Rectal smooth muscle tissue (tissue), 1 donor: ENCODE data around the gene GMEB1.
"Not testable (repeated sequence)": the region's sequence is repeated elsewhere in the genome, so short reads cannot be mapped to it uniquely, and the experiment has no call there.

Source experiments
- H3K27ac ChIP-seq: one replicate; pipeline ENCODE4 v1.7.0; 2013; ENCODE audit warnings: low read depth, low read length, inconsistent platforms
- H3K27me3 ChIP-seq: one replicate; pipeline ENCODE4 v1.7.0; 2013; ENCODE audit warnings: low read length; ENCODE audit not compliant: control insufficient read depth, insufficient read depth
- H3K36me3 ChIP-seq: one replicate; pipeline ENCODE4 v1.7.0; 2013; ENCODE audit warnings: low read length; ENCODE audit not compliant: control insufficient read depth, insufficient read depth
- H3K4me1 ChIP-seq: one replicate; pipeline ENCODE4 v1.7.0; 2013; ENCODE audit warnings: low read length; ENCODE audit not compliant: control insufficient read depth, insufficient read depth
- H3K4me3 ChIP-seq: one replicate; pipeline ENCODE4 v1.7.0; 2013; ENCODE audit warnings: low read length
- H3K9ac ChIP-seq: one replicate; pipeline ENCODE4 v1.7.0; 2013; ENCODE audit warnings: low read length

Gene GMEB1

GRCh38 chr1:28653063-28653462, 15.5 kb upstream of the GMEB1 start:
- not testable (repeated sequence) for H3K27me3 ChIP-seq, H3K36me3 ChIP-seq, H3K4me1 ChIP-seq, H3K4me3 ChIP-seq, H3K9ac ChIP-seq, H3K27ac ChIP-seq

GRCh38 chr1:28653870-28654269, 14.7 kb upstream of the GMEB1 start:
- H3K4me1 ChIP-seq, H3K4me3 ChIP-seq, H3K9ac ChIP-seq, H3K27me3 ChIP-seq, H3K36me3 ChIP-seq, H3K27ac ChIP-seq: not testable (repeated sequence)

- H3K4me3 ChIP-seq, H3K27ac ChIP-seq, H3K9ac ChIP-seq, H3K27me3 ChIP-seq, H3K36me3 ChIP-seq, H3K4me1 ChIP-seq: not testable (repeated sequence)
Measured at GRCh38 chr1:28655448-28656311, 12.9 kb upstream of the GMEB1 start.

GRCh38 chr1:28656335-28656734, 12.2 kb upstream of the GMEB1 start:
- H3K27ac ChIP-seq, result no peak overlapping the region

GRCh38 chr1:28663871-28664470, 4.6 kb upstream of the GMEB1 start:
- Histone ChIP-seq H3K27ac (no peak overlapping the region), H3K36me3 (no peaks in the 10 kb centered on the region), H3K4me1 (peaks cover 6% of the 10 kb centered on the region), H3K9ac (no peak overlapping the region), H3K4me3 (no peak overlapping the region), H3K27me3 (no peaks in the 10 kb centered on the region)

More at GRCh38 chr1:28656335-28656734, 12.2 kb upstream of the GMEB1 start:
- H3K27me3 ChIP-seq, result no peaks in the 10 kb centered on the region
- H3K4me1 ChIP-seq, result no peaks in the 10 kb centered on the region
- H3K4me3 ChIP-seq, result no peak overlapping the region
- H3K36me3 ChIP-seq, result no peaks in the 10 kb centered on the region
- no peak overlapping the region for H3K9ac ChIP-seq

GRCh38 chr1:28666806-28667205, 1.8 kb upstream of the GMEB1 start:
- H3K4me3 ChIP-seq, result no peak overlapping the region
- no peak overlapping the region for H3K27ac ChIP-seq
- no peaks in the 10 kb centered on the region for H3K36me3 ChIP-seq
- H3K27me3 ChIP-seq, result no peaks in the 10 kb centered on the region
- peaks cover 10% of the 10 kb centered on the region for H3K4me1 ChIP-seq
- no peak overlapping the region for H3K9ac ChIP-seq

GRCh38 chr1:28668956-28669723, 556 bp downstream of the GMEB1 start:
- peaks cover 10% of the 10 kb centered on the region for H3K4me1 ChIP-seq
- H3K27me3 ChIP-seq, result no peaks in the 10 kb centered on the region

GRCh38 chr1:28671254-28671780, 2.7 kb downstream of the GMEB1 start:
- no peak overlapping the region for H3K27ac ChIP-seq
- no peaks in the 10 kb centered on the region for H3K36me3 ChIP-seq
- H3K27me3 ChIP-seq, result no peaks in the 10 kb centered on the region
- H3K9ac ChIP-seq, result no peak overlapping the region
- peaks cover 10% of the 10 kb centered on the region for H3K4me1 ChIP-seq
- no peak overlapping the region for H3K4me3 ChIP-seq

More at GRCh38 chr1:28668956-28669723, 556 bp downstream of the GMEB1 start:
- H3K27ac ChIP-seq, result peak overlapping the region; percentile 93
- H3K36me3 ChIP-seq, result no peaks in the 10 kb centered on the region
- H3K9ac ChIP-seq, result peak overlapping the region; percentile 98
- H3K4me3 ChIP-seq, result peak overlapping the region; percentile 96

GRCh38 chr1:28672971-28673370, 4.4 kb downstream of the GMEB1 start:
- H3K27me3 ChIP-seq, H3K4me3 ChIP-seq, H3K27ac ChIP-seq, H3K4me1 ChIP-seq, H3K36me3 ChIP-seq, H3K9ac ChIP-seq: not testable (repeated sequence)

- no peak overlapping the region for H3K27ac ChIP-seq
- H3K36me3 ChIP-seq, result no peaks in the 10 kb centered on the region
- no peaks in the 10 kb centered on the region for H3K4me1 ChIP-seq
- no peak overlapping the region for H3K4me3 ChIP-seq
- no peak overlapping the region for H3K9ac ChIP-seq
- no peaks in the 10 kb centered on the region for H3K27me3 ChIP-seq
Measured at GRCh38 chr1:28675924-28676257, 7.3 kb downstream of the GMEB1 start.

GRCh38 chr1:28680151-28680550, 11.6 kb downstream of the GMEB1 start:
- H3K36me3 ChIP-seq, result peaks cover 4% of the 10 kb centered on the region
- no peaks in the 10 kb centered on the region for H3K27me3 ChIP-seq
- no peaks in the 10 kb centered on the region for H3K4me1 ChIP-seq
- H3K27ac ChIP-seq, result no peak overlapping the region
- no peak overlapping the region for H3K9ac ChIP-seq
- no peak overlapping the region for H3K4me3 ChIP-seq

- no peak overlapping the region for H3K27ac ChIP-seq
- no peak overlapping the region for H3K9ac ChIP-seq
- no peaks in the 10 kb centered on the region for H3K4me1 ChIP-seq
- H3K36me3 ChIP-seq, result peaks cover 4% of the 10 kb centered on the region
- no peaks in the 10 kb centered on the region for H3K27me3 ChIP-seq
- H3K4me3 ChIP-seq, result no peak overlapping the region
Measured at GRCh38 chr1:28682840-28683239, 14.3 kb downstream of the GMEB1 start.
